G401 (cell line): Measurements from ENCODE around the gene IL17RE. TPM values are rescaled to one million over a fixed set of nuclear protein-coding genes. Genes with fewer than 3 reads are reported as not detected.
A peak's percentile ranks its signal among the peaks of the same experiment; 100 is the strongest.

Experiments
- DNase-seq: peaks from one replicate; pipeline ENCODE4 v3.0.0-alpha.2; 2015; ENCODE audit warnings: low spot score
- in situ Hi-C: cut with HindIII; loops from 2 replicates; pipeline ENCODE4 v1.10.0; 2016; ENCODE audit warnings: low sequenced_read_pairs, mixed read lengths
- total RNA-seq: library from RNA; depleted of rRNA; stranded (reverse); fragments of >200 nt; shearing (Covaris generic); gene quantifications from 2 replicates; pipeline ENCODE4 v1.2.3, GENCODE V29; 2014; rRNA removed

The IL17RE gene
- total RNA-seq, 1 experiment from 2014 or later = 3.6 TPM

GRCh38 chr3:9946112-9947024, 43.7 kb downstream of the IL17RE start:
- in situ Hi-C loops = no loop called here
- peak; percentile 75 for DNase-seq

DNA sequence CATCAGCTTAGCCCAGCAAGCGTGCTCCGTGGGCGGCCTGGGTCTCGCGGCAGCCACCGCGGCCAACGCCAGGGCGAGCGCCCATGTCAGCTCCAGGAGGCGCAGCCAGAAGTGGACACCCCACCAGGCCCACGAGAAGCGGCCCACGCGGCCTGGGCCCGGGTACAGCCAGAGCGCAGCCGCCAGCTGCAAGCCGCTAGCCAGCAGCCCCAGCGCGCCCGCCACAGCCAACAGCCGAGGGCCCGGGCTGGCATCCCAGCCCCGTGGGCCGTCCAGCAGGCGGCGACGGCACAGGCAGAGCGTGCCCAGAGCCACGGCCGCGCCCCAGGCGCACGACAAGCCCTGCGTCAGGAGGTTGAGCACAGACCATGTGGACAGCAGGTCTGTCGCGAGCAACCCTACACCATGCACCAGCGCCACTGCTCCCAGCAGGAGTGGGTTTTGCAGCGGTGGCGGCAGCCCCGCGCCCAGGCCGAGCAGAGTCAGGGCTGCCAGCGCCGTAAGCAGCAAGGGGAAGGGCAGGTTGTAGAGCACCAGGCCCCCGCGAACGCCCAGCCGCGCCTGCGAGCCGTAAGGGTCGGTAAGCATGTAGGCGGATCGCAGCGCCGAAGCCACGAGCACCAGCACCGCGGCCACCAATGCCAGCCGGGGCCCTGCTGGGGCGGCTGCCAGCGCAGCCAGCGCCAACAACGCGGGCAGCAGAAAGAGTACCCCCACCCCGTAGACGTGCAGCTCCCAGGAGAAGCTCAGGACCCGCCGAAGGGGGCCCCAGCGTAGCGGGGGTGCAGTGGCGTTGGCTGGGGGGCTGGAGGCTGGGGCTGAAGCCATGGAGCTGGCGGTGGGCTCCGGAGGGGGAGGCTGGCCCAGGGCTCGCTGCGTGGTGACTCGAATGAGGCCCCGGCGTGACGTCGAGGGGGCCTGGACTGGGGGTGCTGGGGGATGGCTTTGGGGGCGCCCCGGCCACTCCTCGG, 44.7 kb downstream of the IL17RE start:
- in situ Hi-C loops = no loop called here
- peak; percentile 71 for DNase-seq

GRCh38 chr3:9948586-9948985, 45.9 kb downstream of the IL17RE start:
- no peak for DNase-seq
- in situ Hi-C loops = no loop called here

GRCh38 chr3:9949115-9949514, 46.5 kb downstream of the IL17RE start:
- DNase-seq = no peak
- in situ Hi-C loops = no loop called here

- no peak for DNase-seq
- in situ Hi-C loops = no loop called here
Measured at GRCh38 chr3:9949626-9950025, 47.0 kb downstream of the IL17RE start.

GRCh38 chr3:9951126-9951525, 48.5 kb downstream of the IL17RE start:
- no peak for DNase-seq
- in situ Hi-C loops = no loop called here

- in situ Hi-C loops = no loop called here
- DNase-seq = peak; percentile 56
Measured at GRCh38 chr3:9951598-9951961, 48.9 kb downstream of the IL17RE start.

DNA sequence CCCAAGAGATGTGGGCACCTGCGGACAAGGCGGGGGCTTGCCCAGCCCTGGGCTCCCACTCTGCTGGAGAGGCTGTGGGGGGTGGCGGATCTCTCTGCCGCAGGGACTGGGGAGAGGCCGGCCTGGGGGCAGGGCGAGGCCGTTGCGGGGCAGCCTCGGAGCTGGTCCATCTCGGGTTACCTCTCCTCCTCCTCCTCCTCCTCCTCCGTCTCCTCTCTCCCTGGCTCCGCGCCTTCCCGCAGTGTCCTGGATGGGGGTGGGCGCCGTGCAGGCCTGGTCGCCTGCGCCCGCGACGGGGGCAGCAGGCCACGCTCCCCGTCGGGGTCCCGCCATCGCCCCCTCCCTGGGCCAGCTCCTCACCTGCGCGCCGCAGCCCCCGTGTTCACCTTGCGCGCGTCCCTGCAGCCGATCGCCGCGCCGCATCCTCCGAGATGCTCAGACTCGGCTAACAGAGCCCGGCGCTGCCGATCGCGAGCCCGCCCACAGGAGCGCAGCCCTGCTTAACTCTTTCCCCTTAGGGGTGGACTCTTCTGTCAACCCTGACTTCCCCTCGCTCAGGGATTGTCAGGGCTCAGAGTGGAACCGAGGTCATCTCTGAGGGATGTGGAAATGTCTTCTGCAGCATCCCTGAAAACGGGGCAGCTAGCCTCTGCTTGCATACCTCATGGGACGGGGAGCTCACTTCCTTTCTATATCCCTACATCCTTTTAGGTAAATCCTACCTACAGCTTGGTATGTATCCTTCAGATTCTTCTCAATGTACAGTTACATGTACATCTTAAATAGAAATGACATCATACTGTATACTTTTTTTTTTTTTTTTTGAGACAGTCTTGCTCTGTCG, 49.5 kb downstream of the IL17RE start, which contains the start of gene PRRT3:
PRRT3 (minus strand) TSS at position 447 of the 844 bp plus-strand sequence. CDS start 2,293 bp downstream, outside the sequence.
- in situ Hi-C loops = no loop called here
- DNase-seq = peak; percentile 68

GRCh38 chr3:9955067-9955502, 52.4 kb downstream of the IL17RE start:
- in situ Hi-C loops = no loop called here
- DNase-seq = no peak

- DNase-seq = no peak
- in situ Hi-C loops = no loop called here
Measured at GRCh38 chr3:9955611-9956352, 53.1 kb downstream of the IL17RE start.

DNA sequence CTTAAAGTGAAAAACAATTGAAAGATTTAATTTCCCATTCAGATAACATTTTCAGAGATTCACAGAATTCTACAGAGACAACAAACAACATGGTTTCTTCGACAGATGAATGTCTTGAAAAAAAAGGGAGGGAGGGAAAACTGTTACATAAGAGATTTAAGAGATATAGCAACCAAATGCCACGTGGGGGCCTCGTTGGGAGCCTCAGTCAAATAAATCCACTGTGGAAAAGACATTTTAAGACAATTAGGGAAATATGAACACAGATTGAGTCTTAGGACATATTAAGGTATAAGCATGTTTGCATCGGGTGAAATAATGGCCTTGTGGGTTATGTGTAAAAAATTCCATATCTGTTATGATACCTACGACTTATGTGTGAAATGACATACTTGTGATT, 54.6 kb downstream of the IL17RE start:
- in situ Hi-C loops = no loop called here
- no peak for DNase-seq

- in situ Hi-C loops = no loop called here
- no peak for DNase-seq
Measured at GRCh38 chr3:9965200-9965875, 62.7 kb downstream of the IL17RE start.

Other genes with a start within 250 kb of the IL17RE start
- gene CPNE9, start 199.0 kb upstream of the IL17RE start, total RNA-seq = 0.80 and 3.9 TPM in 2 replicates
- gene BRPF1, start 171.1 kb upstream of the IL17RE start, total RNA-seq = 18.5 and 23.7 TPM in 2 replicates
- gene OGG1, start 152.9 kb upstream of the IL17RE start, total RNA-seq = 32.1 and 35.3 TPM in 2 replicates
- not detected in 2 replicates for gene CAMK1, start 132.9 kb upstream of the IL17RE start, total RNA-seq
- gene TADA3, start 110.4 kb upstream of the IL17RE start, total RNA-seq = 70.0 and 72.1 TPM in 2 replicates
- gene ARPC4, start 109.8 kb upstream of the IL17RE start, total RNA-seq = 231 and 292 TPM in 2 replicates
- 4.6 and 5.4 TPM in 2 replicates for gene TTLL3, start 92.6 kb upstream of the IL17RE start, total RNA-seq
- 82.7 and 98.7 TPM in 2 replicates for gene RPUSD3, start 58.8 kb upstream of the IL17RE start, total RNA-seq
- gene CIDEC, start 22.6 kb upstream of the IL17RE start, total RNA-seq = not detected in 2 replicates
- gene JAGN1, start 12.2 kb upstream of the IL17RE start, total RNA-seq = 25.1 and 30.0 TPM in 2 replicates
- gene IL17RC, start 14.2 kb downstream of the IL17RE start, total RNA-seq = 12.2 and 22.5 TPM in 2 replicates
- 13.3 and 30.0 TPM in 2 replicates for gene CRELD1, start 31.0 kb downstream of the IL17RE start, total RNA-seq
- gene PRRT3, start 49.6 kb downstream of the IL17RE start, total RNA-seq = 8.6 and 11.5 TPM in 2 replicates
- gene EMC3, start 84.0 kb downstream of the IL17RE start, total RNA-seq = 30.3 and 63.2 TPM in 2 replicates
- 17.8 and 43.1 TPM in 2 replicates for gene FANCD2, start 123.6 kb downstream of the IL17RE start, total RNA-seq
- gene FANCD2OS, start 205.4 kb downstream of the IL17RE start, total RNA-seq = not detected in 2 replicates
- 114 and 121 TPM in 2 replicates for gene BRK1, start 212.8 kb downstream of the IL17RE start, total RNA-seq
- 88.5 and 95.8 TPM in 2 replicates for gene VHL, start 238.9 kb downstream of the IL17RE start, total RNA-seq